ENCODE data around the gene KNDC1.

The KNDC1 gene

DNA sequence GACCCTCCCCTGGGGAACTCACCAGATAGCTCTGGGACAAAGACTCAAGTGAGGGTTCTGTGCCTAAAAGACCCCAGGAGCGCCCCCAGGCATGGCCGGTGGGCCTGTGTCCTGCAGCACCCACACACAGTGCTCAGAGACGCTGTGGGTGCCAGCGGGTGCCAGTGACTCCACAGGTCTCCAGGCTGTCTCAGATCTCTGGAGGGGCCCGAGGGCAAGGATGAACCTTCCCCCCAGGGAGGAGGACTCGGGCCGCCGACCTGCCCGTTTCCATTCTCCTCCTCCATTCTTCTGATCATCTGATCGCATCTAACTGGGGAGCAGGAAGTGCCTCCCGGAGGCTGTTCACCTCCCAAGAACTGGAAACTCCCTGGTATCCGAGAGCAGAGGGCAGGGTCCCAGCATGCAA is 115.7 kb downstream of the KNDC1 start:
- no peak for TF ChIP-seq CTCF (IDR thresholded peaks at IDR 0.05; ENCODE audit: low read depth, low read length, missing control alignments)
- no peak for DNase-seq (ENCODE audit: extremely low read depth, low read depth)
- 0 out of 2 replicates have a peak overlapping the region, but pooled peaks have one; percentile 1 for H3K4me3 ChIP-seq (replicated peaks; ENCODE audit: low read depth, low read length)
